CD14-positive monocyte (primary cell): ENCODE results near the gene DMBX1. TPM values are rescaled to one million over a fixed set of nuclear protein-coding genes. Genes with fewer than 3 reads are reported as not detected.

Experiments used
- DNase-seq, 3 donors: peaks; one replicate each; pipeline ENCODE4 v3.0.0-alpha.2; 2011 to 2022
- H2AFZ ChIP-seq: 2 replicates; pipeline ENCODE4 v1.6.0; 2012; ENCODE audit warnings: mild to moderate bottlenecking, low read depth, low read length, inconsistent platforms; ENCODE audit not compliant: insufficient read depth, poor library complexity, severe bottlenecking
- H3K27ac ChIP-seq, 2 donors: 1 replicate in 1 of 2; 2 replicates in 1 of 2; pipeline ENCODE4 v1.5.1; 2012 to 2013; ENCODE audit warnings: low read length in 2 of 2, control low read depth in 1 of 2, inconsistent platforms in 1 of 2, low read depth in 1 of 2, mild to moderate bottlenecking in 1 of 2
- H3K27me3 ChIP-seq, 2 donors: one replicate each; pipeline versions ENCODE4 v1.6.0 to v1.6.1; 2011 to 2013; ENCODE audit warnings: low read length in 2 of 2; ENCODE audit not compliant: control insufficient read depth in 2 of 2, insufficient read depth in 2 of 2
- H3K36me3 ChIP-seq, 2 donors: replicated peaks in 1 of 2; 1 replicate in 1 of 2; 2 replicates in 1 of 2; pipeline versions ENCODE4 v1.5.1 to v1.6.1; 2012 to 2013; ENCODE audit warnings: low read length in 2 of 2, control low read depth in 1 of 2, inconsistent platforms in 1 of 2, mild to moderate bottlenecking in 1 of 2; ENCODE audit not compliant: insufficient read depth in 2 of 2, control insufficient read depth in 1 of 2
- H3K4me1 ChIP-seq, 2 donors: 1 replicate in 1 of 2; 2 replicates in 1 of 2; pipeline versions ENCODE4 v1.5.1 to v1.6.1; 2012 to 2013; ENCODE audit warnings: low read length in 2 of 2, control low read depth in 1 of 2, inconsistent platforms in 1 of 2, mild to moderate bottlenecking in 1 of 2, moderate library complexity in 1 of 2; ENCODE audit not compliant: insufficient read depth in 2 of 2, control insufficient read depth in 1 of 2
- H3K4me2 ChIP-seq: replicated peaks from 2 replicates; pipeline ENCODE3; 2012; ENCODE audit warnings: low read length, moderate library complexity, mild to moderate bottlenecking; ENCODE audit not compliant: poor library complexity, severe bottlenecking; ENCODE audit errors: extremely low read depth
- H3K4me3 ChIP-seq, 3 experiments: fragments of 200-600 bp in 1 of 3; sonication (generic) in 1 of 3; replicated peaks in 1 of 3; 1 replicate in 2 of 3; 2 replicates in 1 of 3; pipeline ENCODE4 v1.5.1; 2011 to 2013; ENCODE audit warnings: low read length in 3 of 3, mild to moderate bottlenecking in 3 of 3, control low read depth in 2 of 3, low read depth in 2 of 3, inconsistent platforms in 1 of 3, moderate library complexity in 1 of 3
- H3K79me2 ChIP-seq: 2 replicates; pipeline ENCODE4 v1.6.0; 2012; ENCODE audit warnings: mild to moderate bottlenecking, control low read depth, inconsistent platforms, low read length, moderate library complexity; ENCODE audit not compliant: insufficient read depth
- H3K9ac ChIP-seq: 2 replicates; pipeline ENCODE4 v1.6.0; 2017; ENCODE audit warnings: low read length, mild to moderate bottlenecking; ENCODE audit not compliant: insufficient read depth, poor library complexity, severe bottlenecking
- H3K9me3 ChIP-seq, 2 donors: replicated peaks in 1 of 2; 1 replicate in 1 of 2; 2 replicates in 1 of 2; pipeline versions ENCODE4 v1.5.1 to v1.6.1; 2012 to 2013; ENCODE audit warnings: low read length in 2 of 2, control low read depth in 1 of 2; ENCODE audit not compliant: control insufficient read depth in 1 of 2, insufficient read depth in 1 of 2
- H4K20me1 ChIP-seq: 2 replicates; pipeline ENCODE4 v1.6.0; 2012; ENCODE audit warnings: mild to moderate bottlenecking, low read length, control low read depth, moderate library complexity; ENCODE audit not compliant: insufficient read depth
- H3K27ac Mint-ChIP-seq, 7 donors: one replicate each; pipeline ENCODE4 v1.8.0; 2020; ENCODE audit warnings: mild to moderate bottlenecking in 7 of 7, mixed read lengths in 7 of 7, moderate library complexity in 6 of 7, inconsistent platforms in 2 of 7
- H3K27me3 Mint-ChIP-seq, 3 donors: one replicate each; pipeline ENCODE4 v1.8.0; 2021 to 2022; ENCODE audit warnings: low read depth in 3 of 3, mild to moderate bottlenecking in 3 of 3, mixed read lengths in 3 of 3, moderate library complexity in 3 of 3, inconsistent platforms in 1 of 3
- H3K36me3 Mint-ChIP-seq, 2 donors: one replicate each; pipeline ENCODE4 v1.8.0; 2020; ENCODE audit warnings: mixed read lengths in 2 of 2, inconsistent platforms in 1 of 2, mild to moderate bottlenecking in 1 of 2
- H3K4me1 Mint-ChIP-seq: one replicate; pipeline ENCODE4 v1.8.0; 2020; ENCODE audit warnings: mild to moderate bottlenecking, mixed read lengths
- H3K4me3 Mint-ChIP-seq, 2 donors: one replicate each; pipeline ENCODE4 v1.8.0; 2020; ENCODE audit warnings: mild to moderate bottlenecking in 2 of 2, mixed read lengths in 2 of 2, moderate library complexity in 1 of 2
- H3K9me3 Mint-ChIP-seq, 7 donors: one replicate each; pipeline ENCODE4 v1.8.0; 2020 to 2022; ENCODE audit warnings: mixed read lengths in 7 of 7, mild to moderate bottlenecking in 6 of 7, moderate library complexity in 6 of 7, inconsistent platforms in 2 of 7
- WGBS: methylation state at CpG from one replicate; pipeline ENCODE4 v1.1.5; 2013; ENCODE audit warnings: missing lambda C conversion rate; ENCODE audit not compliant: insufficient coverage; 5-methylcytosine and 5-hydroxymethylcytosine counted together
- intact Hi-C, 2 donors: fragments of 100-400 bp; cut with micrococcal nuclease; formaldehyde crosslinking; loops; one replicate each; pipeline versions ENCODE4 v1.15.0 to v1.15.1; 2023
- polyA plus RNA-seq, 3 donors: library from polyadenylated mRNA; depleted of rRNA in 1 of 3; unstranded in 2 of 3; stranded (reverse) in 1 of 3; fragments of 300-500 nt in 2 of 3; fragments of >200 nt in 1 of 3; fragmentation: Illumina TruSeq in 2 of 3; gene quantifications; 1 replicate in 2 of 3; 2 replicates in 1 of 3; pipeline ENCODE4 v1.2.3, GENCODE V29; 2012 to 2021
- TF ChIP-seq, protein P1 (sequence below): fragments of 200-600 bp; IDR thresholded peaks from one replicate; pipeline ENCODE4 v1.8.0; 2022; ENCODE audit warnings: antibody characterized with exemption, mild to moderate bottlenecking

The DMBX1 gene
- polyA plus RNA-seq, 3 donors = not detected

DNA sequence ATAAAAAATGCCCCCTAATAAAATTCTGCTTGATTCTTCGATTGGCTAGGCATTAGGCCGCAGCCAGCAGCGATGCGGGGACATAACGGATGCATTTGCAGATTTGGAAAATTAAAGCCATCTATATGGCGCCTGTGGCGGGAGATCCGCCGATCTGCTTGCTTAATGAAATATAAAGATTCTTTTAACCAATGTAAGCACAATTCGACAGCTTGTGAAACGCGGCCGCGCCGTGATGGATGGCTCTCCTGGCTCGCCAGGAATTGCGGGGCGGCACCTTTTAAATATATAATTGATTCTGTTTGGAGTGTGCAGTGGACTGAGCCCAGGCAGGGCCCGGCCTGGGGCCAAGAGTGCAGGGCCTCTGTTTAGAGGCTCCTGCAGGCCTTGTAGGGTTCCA, 8.0 kb downstream of the DMBX1 start:
- H3K9ac ChIP-seq = no peak overlapping the region
- Mint-ChIP-seq H3K36me3 (peaks cover 0 to 3% of the 10 kb centered on the region in 2 donors), H3K4me1 (no peaks in the 10 kb centered on the region), H3K4me3 (no peak overlapping the region), H3K27ac (no peak overlapping the region), H3K27me3 (peaks cover 47 to 55% (median 53%) of the 10 kb centered on the region in 3 donors), H3K9me3 (peaks cover 0 to 9% (median 0%) of the 10 kb centered on the region in 7 donors)
- no peak for DNase-seq
- TF ChIP-seq, protein P1, sequence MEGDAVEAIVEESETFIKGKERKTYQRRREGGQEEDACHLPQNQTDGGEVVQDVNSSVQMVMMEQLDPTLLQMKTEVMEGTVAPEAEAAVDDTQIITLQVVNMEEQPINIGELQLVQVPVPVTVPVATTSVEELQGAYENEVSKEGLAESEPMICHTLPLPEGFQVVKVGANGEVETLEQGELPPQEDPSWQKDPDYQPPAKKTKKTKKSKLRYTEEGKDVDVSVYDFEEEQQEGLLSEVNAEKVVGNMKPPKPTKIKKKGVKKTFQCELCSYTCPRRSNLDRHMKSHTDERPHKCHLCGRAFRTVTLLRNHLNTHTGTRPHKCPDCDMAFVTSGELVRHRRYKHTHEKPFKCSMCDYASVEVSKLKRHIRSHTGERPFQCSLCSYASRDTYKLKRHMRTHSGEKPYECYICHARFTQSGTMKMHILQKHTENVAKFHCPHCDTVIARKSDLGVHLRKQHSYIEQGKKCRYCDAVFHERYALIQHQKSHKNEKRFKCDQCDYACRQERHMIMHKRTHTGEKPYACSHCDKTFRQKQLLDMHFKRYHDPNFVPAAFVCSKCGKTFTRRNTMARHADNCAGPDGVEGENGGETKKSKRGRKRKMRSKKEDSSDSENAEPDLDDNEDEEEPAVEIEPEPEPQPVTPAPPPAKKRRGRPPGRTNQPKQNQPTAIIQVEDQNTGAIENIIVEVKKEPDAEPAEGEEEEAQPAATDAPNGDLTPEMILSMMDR = no peak
- H3K27me3 ChIP-seq = peaks cover 24 to 49% of the 10 kb centered on the region in 2 donors
- H3K4me1 ChIP-seq = no peaks in the 10 kb centered on the region
- H3K4me2 ChIP-seq = no peak overlapping the region
- H3K4me3 ChIP-seq = no peak overlapping the region
- no peak overlapping the region for H3K27ac ChIP-seq
- WGBS = 100% methylated on average over 4 of the region's 19 CpGs
- H3K79me2 ChIP-seq = no peaks in the 10 kb centered on the region
- H2AFZ ChIP-seq = no peak overlapping the region
- no peaks in the 10 kb centered on the region for H4K20me1 ChIP-seq
- intact Hi-C loops = no loop called here
- no peaks in the 10 kb centered on the region for H3K36me3 ChIP-seq
- peaks cover 0 to under 1% of the 10 kb centered on the region in 2 donors for H3K9me3 ChIP-seq

DNA sequence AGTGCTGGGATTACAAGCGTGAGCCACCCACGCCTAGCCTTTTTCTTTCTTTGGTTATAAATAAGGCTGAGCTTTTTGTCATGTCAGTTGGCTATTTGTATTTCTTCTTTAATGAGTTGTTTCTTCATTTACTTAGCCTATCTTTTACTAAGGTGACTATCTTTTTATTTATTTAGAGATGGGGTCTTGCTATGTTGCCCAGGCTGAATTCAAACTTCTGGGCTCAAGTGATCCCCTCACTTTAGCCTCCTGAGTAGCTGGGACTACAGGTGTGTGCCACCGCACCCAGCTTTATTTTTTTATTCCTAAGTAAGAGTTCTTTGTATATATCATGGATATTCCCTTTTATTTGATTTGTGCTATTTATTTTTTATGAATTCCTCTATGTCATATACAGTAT, 11.9 kb downstream of the DMBX1 start:
- Histone ChIP-seq H3K27ac (no peak overlapping the region), H2AFZ (no peak overlapping the region), H4K20me1 (no peaks in the 10 kb centered on the region), H3K4me1 (no peaks in the 10 kb centered on the region), H3K9ac (no peak overlapping the region), H3K4me2 (no peak overlapping the region), H3K79me2 (no peaks in the 10 kb centered on the region), H3K27me3 (peaks cover 0 to 19% of the 10 kb centered on the region in 2 donors), H3K4me3 (no peak overlapping the region), H3K36me3 (no peaks in the 10 kb centered on the region), H3K9me3 (no peaks in the 10 kb centered on the region)
- intact Hi-C loops = no loop called here
- H3K36me3 Mint-ChIP-seq = no peaks in the 10 kb centered on the region
- H3K27ac Mint-ChIP-seq = no peak overlapping the region
- H3K27me3 Mint-ChIP-seq = peaks cover 22 to 34% (median 24%) of the 10 kb centered on the region in 3 donors
- TF ChIP-seq, protein P1 = no peak
- no peaks in the 10 kb centered on the region for H3K4me1 Mint-ChIP-seq
- H3K9me3 Mint-ChIP-seq = peaks cover 0 to 1% (median 0%) of the 10 kb centered on the region in 7 donors
- H3K4me3 Mint-ChIP-seq = no peak overlapping the region
- DNase-seq = no peak
- no CpG with 5 or more reads among the region's 3 CpGs for WGBS
